H1 (cell line): ENCODE results near the gene TMEM138. TPM values are rescaled to one million over a fixed set of nuclear protein-coding genes. Genes with fewer than 3 reads are reported as not detected.

Experiments
- CTCF ChIA-PET: fragments of 300-600 bp; sonication (Branson Sonifier 250); formaldehyde crosslinking; loops from one replicate; lab custom pipeline; 2021; ENCODE audit not compliant: partially characterized antibody; lab: Charles Lee
- POLR2A ChIA-PET: fragments of 300-600 bp; sonication (Branson Sonifier 250); formaldehyde crosslinking; loops from one replicate; lab custom pipeline; 2021; ENCODE audit warnings: inconsistent platforms; ENCODE audit not compliant: partially characterized antibody; lab: Charles Lee
- DNase-seq, 2 experiments: peaks; one replicate each; pipeline versions ENCODE4 v3.0.0 to v3.0.0-alpha.2; 2010 to 2022; ENCODE audit warnings: low spot score in 2 of 2, low read depth in 1 of 2, mixed read lengths in 1 of 2
- FAIRE-seq: peaks from 2 replicates; lab custom pipeline; 2011; peaks lifted over from hg19 to GRCh38; lab: Jason Lieb, UNC
- H2AFZ ChIP-seq: 2 replicates; pipeline ENCODE4 v1.8.1; 2012; ENCODE audit warnings: low read length, inconsistent platforms
- H2AK5ac ChIP-seq: 2 replicates; pipeline ENCODE4 v1.6.1; 2013; ENCODE audit warnings: low read depth, low read length
- H2BK120ac ChIP-seq: replicated peaks from 2 replicates; pipeline ENCODE3; 2013; ENCODE audit warnings: low read depth, low read length, inconsistent platforms
- H2BK12ac ChIP-seq: 2 replicates; pipeline ENCODE4 v1.6.1; 2013; ENCODE audit warnings: low read depth, low read length
- H2BK15ac ChIP-seq: 2 replicates; pipeline ENCODE4 v1.6.1; 2013; ENCODE audit warnings: low read length
- H2BK20ac ChIP-seq: 2 replicates; pipeline ENCODE4 v1.6.1; 2013; ENCODE audit warnings: low read length
- H2BK5ac ChIP-seq: 2 replicates; pipeline ENCODE4 v1.6.1; 2013; ENCODE audit warnings: low read depth, low read length
- H3K14ac ChIP-seq: 2 replicates; pipeline ENCODE4 v1.6.1; 2013; ENCODE audit warnings: inconsistent platforms; ENCODE audit not compliant: insufficient read length
- H3K18ac ChIP-seq: 2 replicates; pipeline ENCODE4 v1.6.1; 2013; ENCODE audit warnings: low read length; ENCODE audit errors: extremely low read depth
- H3K23ac ChIP-seq: 2 replicates; pipeline ENCODE4 v1.6.1; 2013; ENCODE audit warnings: inconsistent platforms; ENCODE audit not compliant: insufficient read length
- H3K23me2 ChIP-seq: 2 replicates; pipeline ENCODE4 v1.6.1; 2013; ENCODE audit warnings: low read depth, low read length
- H3K27ac ChIP-seq: 2 replicates; pipeline ENCODE4 v1.6.1; 2011; ENCODE audit warnings: low read depth, low read length, inconsistent platforms
- H3K27me3 ChIP-seq, 4 experiments: replicated peaks in 1 of 4; 1 replicate in 1 of 4; 2 replicates in 3 of 4; pipeline versions ENCODE4 v1.6.1 to v1.8.1; 2011 to 2013; ENCODE audit warnings: low read length in 3 of 4, mild to moderate bottlenecking in 3 of 4, inconsistent platforms in 2 of 4, mixed read lengths in 2 of 4, moderate library complexity in 1 of 4; ENCODE audit not compliant: control insufficient read depth in 3 of 4, insufficient read depth in 3 of 4; ENCODE audit errors: extremely low read depth in 1 of 4
- H3K36me3 ChIP-seq, 4 experiments: 2 replicates each; pipeline versions ENCODE4 v1.6.1 to v1.8.1; 2011 to 2013; ENCODE audit warnings: mild to moderate bottlenecking in 4 of 4, low read length in 3 of 4, moderate library complexity in 2 of 4, control low read depth in 1 of 4, inconsistent platforms in 1 of 4; ENCODE audit not compliant: insufficient read depth in 4 of 4, control insufficient read depth in 2 of 4
- H3K4ac ChIP-seq: replicated peaks from 2 replicates; pipeline ENCODE3; 2013; ENCODE audit warnings: low read length, low read depth, mixed read lengths, inconsistent platforms; ENCODE audit not compliant: insufficient read length
- H3K4me1 ChIP-seq, 4 experiments: replicated peaks in 1 of 4; 1 replicate in 1 of 4; 2 replicates in 3 of 4; pipeline versions ENCODE4 v1.6.1 to v1.8.1; 2011 to 2013; ENCODE audit warnings: low read length in 3 of 4, inconsistent platforms in 2 of 4, mixed read lengths in 1 of 4; ENCODE audit not compliant: insufficient read depth in 4 of 4, control insufficient read depth in 3 of 4
- H3K4me2 ChIP-seq, 2 experiments: 2 replicates each; pipeline versions ENCODE4 v1.6.1 to v1.8.1; 2011 to 2013; ENCODE audit warnings: low read depth in 2 of 2, low read length in 2 of 2, control low read depth in 1 of 2, inconsistent platforms in 1 of 2, mild to moderate bottlenecking in 1 of 2; ENCODE audit not compliant: insufficient read depth in 1 of 2
- H3K4me3 ChIP-seq, 4 experiments: fragments of 200-600, 300-600 bp in 1 of 4; sonication (generic), shearing (Covaris generic), sonication (Bioruptor Twin) in 1 of 4; 2 replicates each; pipeline versions ENCODE4 v1.5.1 to v1.8.1; 2011 to 2016; ENCODE audit warnings: low read length in 4 of 4, low read depth in 3 of 4, control low read depth in 2 of 4, inconsistent platforms in 2 of 4, mild to moderate bottlenecking in 2 of 4, mixed read lengths in 1 of 4, moderate library complexity in 1 of 4; ENCODE audit not compliant: insufficient read depth in 2 of 4; ENCODE audit errors: extremely low read depth in 1 of 4
- H3K56ac ChIP-seq: replicated peaks from 2 replicates; pipeline ENCODE3; 2013; ENCODE audit warnings: low read depth, mild to moderate bottlenecking, mixed read lengths, low read length, inconsistent platforms; ENCODE audit not compliant: insufficient read length
- H3K79me1 ChIP-seq: 2 replicates; pipeline ENCODE4 v1.6.1; 2013; ENCODE audit warnings: low read depth, low read length, control low read depth
- H3K79me2 ChIP-seq, 2 experiments: 2 replicates each; pipeline versions ENCODE4 v1.6.1 to v1.8.1; 2012 to 2013; ENCODE audit warnings: low read length in 2 of 2, mild to moderate bottlenecking in 2 of 2, inconsistent platforms in 1 of 2; ENCODE audit not compliant: insufficient read depth in 2 of 2, control insufficient read depth in 1 of 2
- H3K9ac ChIP-seq, 4 experiments: replicated peaks in 1 of 4; 1 replicate in 1 of 4; 2 replicates in 3 of 4; pipeline versions ENCODE4 v1.6.1 to v1.8.1; 2011 to 2013; ENCODE audit warnings: low read depth in 3 of 4, low read length in 3 of 4, control low read depth in 2 of 4, mild to moderate bottlenecking in 2 of 4, moderate library complexity in 2 of 4, inconsistent platforms in 1 of 4; ENCODE audit errors: extremely low read depth in 1 of 4
- H3K9me3 ChIP-seq, 2 experiments: 2 replicates each; pipeline versions ENCODE4 v1.6.1 to v1.8.1; 2012 to 2013; ENCODE audit warnings: mild to moderate bottlenecking in 2 of 2, moderate library complexity in 2 of 2, control low read depth in 1 of 2, inconsistent platforms in 1 of 2, low read depth in 1 of 2, low read length in 1 of 2, mixed read lengths in 1 of 2; ENCODE audit not compliant: insufficient read depth in 2 of 2
- H4K20me1 ChIP-seq, 2 experiments: replicated peaks in 1 of 2; 2 replicates each; pipeline versions ENCODE3 to v1.8.1; 2011 to 2013; ENCODE audit warnings: inconsistent platforms in 2 of 2, low read length in 2 of 2, mild to moderate bottlenecking in 1 of 2; ENCODE audit not compliant: insufficient read depth in 2 of 2, control insufficient read depth in 1 of 2
- H4K5ac ChIP-seq: 2 replicates; pipeline ENCODE4 v1.6.1; 2013; ENCODE audit warnings: low read length, low read depth, mixed read lengths, inconsistent platforms; ENCODE audit not compliant: insufficient read length
- H4K8ac ChIP-seq: 2 replicates; pipeline ENCODE4 v1.8.0; 2013; ENCODE audit warnings: mild to moderate bottlenecking, moderate library complexity, low read length, inconsistent platforms; ENCODE audit not compliant: insufficient read depth; ENCODE audit errors: extremely low read depth
- H4K91ac ChIP-seq: replicated peaks from 2 replicates; pipeline ENCODE3; 2013; ENCODE audit warnings: low read length, mixed read lengths, inconsistent platforms; ENCODE audit not compliant: insufficient read length
- MAX ChIP-seq: IDR thresholded peaks from 2 replicates; pipeline ENCODE4 v1.6.1; 2012; ENCODE audit warnings: inconsistent platforms
- PHF8 ChIP-seq: fragments of 200-600 bp; sonication (generic); conservative IDR thresholded peaks from 2 replicates; pipeline ENCODE4 v1.7.1; 2012; ENCODE audit warnings: low read depth, mild to moderate bottlenecking, inconsistent platforms, low read length, moderate library complexity
- SRF ChIP-seq: IDR thresholded peaks from 2 replicates; pipeline ENCODE4 v1.6.1; 2011; ENCODE audit warnings: mild to moderate bottlenecking, low read depth, low read length, moderate library complexity
- whole genome bisulfite sequencing, 2 experiments: shearing (Covaris generic) in 1 of 2; methylation state at CpG; one replicate each; pipeline versions ENCODE4 v1.1.6 to v1.1.7; 2013 to 2015; ENCODE audit warnings: low lambda C conversion rate in 2 of 2, mixed read lengths in 2 of 2, inconsistent platforms in 1 of 2, low coverage in 1 of 2, missing lambda C conversion rate in 1 of 2; ENCODE audit not compliant: insufficient replicate concordance in 2 of 2, insufficient coverage in 1 of 2, insufficient read length in 1 of 2; ENCODE audit errors: extremely low coverage in 1 of 2, missing lambda C conversion rate in 1 of 2; 5-methylcytosine and 5-hydroxymethylcytosine counted together
- polyA plus RNA-seq, 7 experiments: library from polyadenylated mRNA; depleted of rRNA in 3 of 7; stranded (reverse) in 5 of 7; unstranded in 2 of 7; fragments of >200 nt in 5 of 7; fragments of 200-250 nt in 2 of 7; gene quantifications; 1 replicate in 5 of 7; 2 replicates in 1 of 7; 4 replicates in 1 of 7; pipeline versions ENCODE4 v1.2.1 to v1.2.3, GENCODE V29; 2011 to 2013; ENCODE audit warnings: missing spikeins in 2 of 7, mixed read lengths in 2 of 7
- total RNA-seq: library from RNA; stranded (reverse); fragmentation: NEBNext Ultra II Directional; extraction: Animal tissue kit (Norgen Biotek cat#: 25700); gene quantifications from 2 replicates; pipeline ENCODE4 v1.2.1, GENCODE V29; 2021

Gene TMEM138
- total and polyA plus RNA-seq, 2 of the 8 experiments (the other 6 are each of a cell fraction or from before 2014, with no cell fraction given) = 32.9 to 59.0 TPM

GRCh38 chr11:61350336-61350735, 11.8 kb upstream of the TMEM138 start:
- Histone ChIP-seq H4K91ac (no peak overlapping the region), H3K14ac (no peak overlapping the region), H3K4me3 (no peak overlapping the region), H3K56ac (no peak overlapping the region), H4K8ac (no peak overlapping the region), H3K18ac (no peak overlapping the region), H3K4me1 (no peaks in the 10 kb centered on the region), H4K20me1 (peaks cover 0 to 8% of the 10 kb centered on the region in 2 experiments), H3K27me3 (no peaks in the 10 kb centered on the region), H2BK12ac (no peak overlapping the region), H3K79me1 (no peaks in the 10 kb centered on the region; the same call in 1 of the 2 replicates), H3K27ac (no peak overlapping the region), H2BK20ac (no peak overlapping the region), H3K23ac (no peak overlapping the region), H2AFZ (no peak overlapping the region), H2BK120ac (no peak overlapping the region), H3K79me2 (no peaks in the 10 kb centered on the region), H3K4ac (no peak overlapping the region), H2BK15ac (no peak overlapping the region), H2AK5ac (no peak overlapping the region), H3K36me3 (peaks cover 0 to 13% (median 8%) of the 10 kb centered on the region in 4 experiments; a peak in 6 of 8 replicates), H3K4me2 (no peak overlapping the region), H4K5ac (no peak overlapping the region), H2BK5ac (no peak overlapping the region), H3K9me3 (no peaks in the 10 kb centered on the region), H3K23me2 (no peaks in the 10 kb centered on the region), H3K9ac (no peak overlapping the region)
- POLR2A ChIA-PET = interaction anchor here (0.7 to 39.7 kb wide), 4 partner anchors 14 to 1133 kb away, joined by 3 to 1106 read pairs (median 32); partner anchors contain the start of genes CYB561A3, DDB1, TKFC and TMEM138
- DNase-seq (no peak), FAIRE-seq (no peak)
- 88% methylated on average over 1 of the region's 1 CpG; no CpG with 5 or more reads in 1 of the 2 experiments for WGBS, 2 experiments
- CTCF ChIA-PET = interaction anchor here (1.5 to 7.1 kb wide), 3 partner anchors 14 to 35 kb away, joined by 3 to 80 read pairs (median 55); no protein-coding TSS in a partner anchor
- TF ChIP-seq MAX = no peak
- TF ChIP-seq SRF = no peak
- TF ChIP-seq PHF8 = no peak
